Activated naive CD4-positive, alpha-beta T cell treated with anti-CD3 and anti-CD28 coated beads, Interleukin-2, amount 10 ng/mL, durations not matched to agents 5 hours and 36 hours (primary cell): ENCODE data around the gene ZBTB7B. TPM values are rescaled to one million over a fixed set of nuclear protein-coding genes. Genes with fewer than 3 reads are reported as not detected.

Source experiments
- microRNA-seq: library from miRNA; unstranded; fragments of <30 nt; microRNA quantifications from one replicate; pipeline ENCODE4 v1.2.0, GENCODE V29; 2022; ENCODE audit warnings: borderline microRNAs expressed, borderline replicate concordance
- total RNA-seq, 2 experiments: library from RNA; stranded (reverse); gene quantifications; one replicate each; pipeline ENCODE4 v1.2.3, GENCODE V29; 2021

The ZBTB7B gene
- total RNA-seq: 100 to 1,000 TPM; 119 TPM

DNA sequence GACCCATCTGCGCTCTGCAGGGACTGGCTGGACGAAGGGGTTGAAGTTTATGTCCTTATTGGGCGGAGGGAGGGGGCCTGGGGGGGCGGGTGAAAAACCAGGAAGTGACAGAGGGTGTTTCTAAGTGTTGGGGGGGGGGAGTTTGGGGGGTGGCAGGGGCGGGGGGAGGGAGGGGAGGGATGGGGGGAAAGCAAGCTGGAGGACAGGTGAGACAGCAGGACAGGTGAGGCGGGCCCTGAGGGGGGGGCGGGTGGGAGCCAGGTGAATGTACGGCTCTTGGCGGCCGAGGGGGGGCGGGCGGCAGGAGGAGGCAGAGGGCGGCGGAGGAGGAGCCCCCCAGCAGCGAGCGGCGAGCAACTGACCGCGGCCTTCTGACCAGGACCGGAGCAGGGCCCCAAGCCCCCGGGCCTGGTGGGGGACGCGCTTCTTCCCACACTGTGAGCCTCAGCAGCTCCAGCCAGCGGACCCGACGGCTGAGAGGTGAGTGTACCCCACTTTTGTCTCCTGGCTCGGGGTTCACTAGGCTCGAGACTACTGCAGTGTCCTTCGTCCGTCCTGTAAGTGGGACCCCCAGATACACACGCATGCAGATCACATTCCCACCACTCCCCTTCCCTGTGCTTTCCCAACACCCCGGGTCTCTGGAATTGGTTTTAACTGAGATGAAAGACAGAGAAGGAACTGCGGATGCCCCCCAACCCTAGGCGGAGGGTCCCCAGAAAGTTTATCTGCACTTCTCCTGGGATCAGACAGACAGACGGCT lies at the start of gene ZBTB7B:
Gene ZBTB7B (plus strand): TSS at position 339 of the 763 bp plus-strand sequence. CDS start 11,859 bp downstream, outside the sequence.

GRCh38 chr1:154955718-154956543 lies 46.7 kb upstream of the ZBTB7B start, which contains the start of gene PBXIP1:
Gene PBXIP1 (minus strand): TSS chr1:154956099. CDS start chr1:154953721, 2,378 bp downstream.

GRCh38 chr1:154961207-154962155 lies 41.1 kb upstream of the ZBTB7B start, which contains the start of gene PYGO2:
Gene PYGO2 (minus strand): TSS chr1:154961782. CDS start chr1:154961576, 206 bp downstream.

DNA sequence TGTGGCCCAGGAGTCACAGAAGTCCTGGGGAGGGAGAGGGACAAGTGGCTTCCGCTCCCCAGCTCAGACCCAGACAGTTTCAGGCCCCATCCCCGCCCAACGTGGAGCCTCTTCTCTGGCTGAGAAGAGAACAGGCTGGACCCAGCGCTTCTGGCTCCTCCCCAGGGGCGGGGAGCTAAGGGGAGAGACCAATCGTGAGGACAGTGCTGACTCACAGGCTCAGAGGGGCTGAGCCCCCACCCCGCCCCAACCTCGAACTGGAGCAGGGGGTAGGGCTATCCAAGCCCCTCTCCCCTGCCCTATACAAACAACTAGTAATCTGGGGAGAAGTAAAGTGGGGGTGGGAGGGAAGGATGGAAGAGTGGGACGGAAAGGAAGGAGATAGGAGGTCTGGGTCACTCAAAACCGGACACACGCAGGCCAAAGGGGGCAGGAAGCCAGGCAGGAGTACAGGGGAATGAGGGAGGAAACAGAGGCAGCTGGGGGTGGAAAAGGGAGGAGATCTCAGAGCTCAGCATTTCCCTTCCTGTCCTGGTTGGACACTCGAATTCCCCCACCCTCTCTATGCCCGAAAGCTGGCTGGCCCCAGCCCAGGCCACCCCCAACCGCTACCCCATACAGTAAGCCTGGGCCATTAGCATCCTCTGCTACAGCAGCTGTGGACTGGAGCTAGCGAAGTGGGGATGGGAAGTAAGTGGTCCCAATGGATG lies 31.8 kb upstream of the ZBTB7B start, which contains the start of gene SHC1:
Gene SHC1 (minus strand): TSS at position 117 of the 710 bp plus-strand sequence. CDS start 221 bp downstream, outside the sequence.

GRCh38 chr1:154974102-154974807 lies 28.3 kb upstream of the ZBTB7B start, which contains the start of gene CKS1B:
Gene CKS1B (plus strand): TSS chr1:154974681. CDS start chr1:154974746, 65 bp downstream.

DNA sequence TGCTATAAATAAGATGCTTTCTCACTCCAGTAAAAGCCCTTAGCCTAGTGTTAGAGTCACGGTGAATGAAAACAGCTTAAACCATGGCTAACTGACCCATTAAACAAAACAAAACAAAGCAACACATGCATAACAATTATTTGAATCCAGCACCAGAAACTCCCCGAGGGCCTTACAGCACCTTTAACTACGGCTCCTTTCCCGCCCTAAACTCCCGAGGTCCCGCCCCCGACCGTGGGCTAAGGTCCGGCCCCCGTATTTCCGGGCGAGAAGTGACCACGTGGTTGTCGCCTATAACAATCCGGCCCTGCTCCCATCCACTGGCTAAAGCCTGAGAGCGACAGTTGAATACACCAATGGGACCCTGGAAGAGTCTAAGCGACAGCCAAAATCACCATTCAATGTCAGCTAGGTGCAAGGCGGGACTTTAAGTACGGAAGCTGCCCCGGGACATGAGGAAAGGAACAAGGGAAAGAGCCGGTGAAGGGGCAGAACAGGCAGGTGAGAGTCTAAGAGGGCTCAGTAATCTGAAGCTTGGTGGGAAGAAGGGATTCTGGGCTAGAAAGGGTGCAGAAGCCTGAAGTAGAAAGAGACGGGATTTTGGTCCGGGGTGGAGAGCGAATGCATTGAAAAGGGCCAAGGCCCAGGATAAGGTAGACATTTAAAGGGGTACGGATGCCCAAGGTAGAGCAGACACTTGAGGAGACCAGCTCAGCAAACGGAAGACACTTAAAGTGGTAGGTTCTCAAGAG lies 19.5 kb upstream of the ZBTB7B start, which contains the start of gene FLAD1:
Gene FLAD1 (plus strand): TSS at position 448 of the 752 bp plus-strand sequence. CDS start 351 bp downstream, outside the sequence.

DNA sequence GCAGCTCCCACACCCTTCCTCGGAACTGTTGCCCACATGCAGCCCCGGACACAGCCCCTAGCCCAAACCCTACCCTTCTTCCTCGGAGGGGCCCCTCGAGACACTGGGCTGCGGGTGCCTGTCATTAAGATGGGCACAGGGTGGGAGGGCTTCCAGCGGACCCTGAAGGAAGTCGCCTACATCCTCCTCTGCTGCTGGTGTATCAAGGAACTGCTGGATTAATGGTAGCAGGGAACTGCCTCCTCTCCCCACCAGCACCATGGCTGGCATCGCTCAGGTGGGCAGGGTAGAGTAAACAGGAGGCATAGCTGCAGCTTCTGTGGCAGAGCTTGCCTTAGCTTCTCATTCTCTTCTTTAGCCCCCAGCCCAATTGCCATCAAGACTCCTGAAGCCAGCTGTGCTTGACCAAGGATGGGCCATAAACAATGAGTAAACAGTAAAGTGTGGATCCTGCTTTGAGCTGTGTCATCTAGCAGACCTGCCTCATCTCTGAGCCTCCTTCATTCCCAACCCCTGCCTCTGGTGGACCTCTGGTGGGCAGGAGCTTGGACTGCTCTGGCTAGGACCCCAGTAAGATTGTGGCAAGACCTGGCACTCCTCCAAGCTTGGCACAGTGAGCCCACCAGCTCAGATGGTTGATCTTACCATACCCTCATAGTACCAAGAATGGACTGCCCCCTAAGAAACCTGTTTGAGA lies 8.9 kb upstream of the ZBTB7B start, which contains the start of gene LENEP:
Gene LENEP (plus strand): TSS at position 15 of the 697 bp plus-strand sequence. CDS start 22 bp downstream, at position 37.

DNA sequence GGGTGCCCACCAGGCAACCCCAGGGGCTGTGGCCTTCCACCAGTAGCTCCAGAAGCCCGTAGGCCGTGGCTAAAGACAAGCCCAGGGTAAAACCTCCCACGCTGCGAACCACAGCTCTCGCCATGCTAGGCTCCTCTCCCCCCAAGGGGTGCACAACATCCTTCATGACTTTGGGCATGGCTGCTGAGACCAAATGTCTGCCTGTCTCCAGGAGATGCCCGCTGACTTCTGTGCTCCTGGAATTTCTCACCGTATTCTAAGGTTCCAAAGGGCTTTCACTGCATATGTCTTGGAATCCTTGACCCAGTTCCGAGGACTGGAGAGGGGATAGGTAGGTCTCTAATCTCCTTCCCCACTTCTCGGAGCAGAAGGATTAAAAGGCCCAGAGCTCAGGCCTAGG lies 30.9 kb downstream of the ZBTB7B start, which contains the start of the genes DCST1 and DCST2:
Gene DCST1 (plus strand): TSS at position 301 of the 400 bp plus-strand sequence. CDS start 213 bp downstream, outside the sequence.
Gene DCST2 (minus strand): TSS at position 258 of the 400 bp plus-strand sequence. CDS start 80 bp downstream, at position 178.

GRCh38 chr1:155050560-155051341 lies 48.1 kb downstream of the ZBTB7B start, which contains the start of gene ADAM15:
Gene ADAM15 (plus strand): TSS chr1:155051316. CDS start chr1:155051387, 71 bp downstream.

DNA sequence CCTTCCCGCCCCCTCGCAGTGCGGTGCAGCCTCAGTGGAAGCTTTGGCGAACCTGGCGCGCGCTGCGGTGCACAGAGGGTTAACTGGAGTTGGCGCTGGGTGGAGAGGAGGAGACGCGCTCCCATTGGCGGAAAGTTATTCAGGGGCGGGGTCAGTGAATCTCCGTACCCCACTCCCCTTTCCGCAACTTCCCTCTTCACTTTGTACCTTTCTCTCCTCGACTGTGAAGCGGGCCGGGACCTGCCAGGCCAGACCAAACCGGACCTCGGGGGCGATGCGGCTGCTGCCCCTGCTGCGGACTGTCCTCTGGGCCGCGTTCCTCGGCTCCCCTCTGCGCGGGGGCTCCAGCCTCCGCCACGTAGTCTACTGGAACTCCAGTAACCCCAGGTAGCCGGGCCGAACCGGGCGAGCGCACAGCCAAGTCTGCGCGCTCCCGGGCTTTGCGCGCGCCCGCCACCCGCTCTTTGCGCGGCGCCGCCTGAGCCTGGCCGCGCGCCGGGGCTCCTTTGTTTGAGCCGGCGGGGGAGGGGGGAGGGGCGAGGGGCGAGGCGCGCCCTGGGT lies 61.0 kb downstream of the ZBTB7B start, which contains the start of gene EFNA4:
Gene EFNA4 (plus strand): TSS at position 191 of the 561 bp plus-strand sequence. CDS start 84 bp downstream, at position 275.

Small RNA genes lying within 50 kb of the gene (microRNA-seq; reads per million reads assigned to microRNA genes)
- gene MIR4258: not detected

Other genes with a start within 250 kb of the ZBTB7B start
- under 1 TPM; 0.02 to 0.03 TPM for gene KCNN3, start 132.5 kb upstream of the ZBTB7B start, total RNA-seq
- gene PMVK, start 66.1 kb upstream of the ZBTB7B start, total RNA-seq: 10 to 100 TPM; 29.6 to 33.1 TPM
- 100 to 1,000 TPM; 101 to 102 TPM for gene PBXIP1, start 46.7 kb upstream of the ZBTB7B start, total RNA-seq
- 10 to 100 TPM; 42.7 to 43.0 TPM for gene PYGO2, start 41.0 kb upstream of the ZBTB7B start, total RNA-seq
- gene SHC1, start 32.1 kb upstream of the ZBTB7B start, total RNA-seq: 10 to 100 TPM; 66.7 to 72.8 TPM
- gene CKS1B, start 28.1 kb upstream of the ZBTB7B start, total RNA-seq: 100 to 1,000 TPM; 104 to 118 TPM
- 10 to 100 TPM; 34.2 to 38.9 TPM for gene FLAD1, start 19.5 kb upstream of the ZBTB7B start, total RNA-seq
- 1 to 10 TPM in 1 of 2 experiments, under 1 TPM in 1; 0.63 to 1.2 TPM for gene LENEP, start 9.2 kb upstream of the ZBTB7B start, total RNA-seq
- gene DCST2, start 31.0 kb downstream of the ZBTB7B start, total RNA-seq: 1 to 10 TPM in 1 of 2 experiments, under 1 TPM in 1; 0.79 to 1.2 TPM
- not detected for gene DCST1, start 31.0 kb downstream of the ZBTB7B start, total RNA-seq
- 10 to 100 TPM; 50.6 to 50.7 TPM for gene ADAM15, start 48.5 kb downstream of the ZBTB7B start, total RNA-seq
- 1 to 10 TPM; 9.0 to 9.6 TPM for gene EFNA4, start 60.9 kb downstream of the ZBTB7B start, total RNA-seq
- 1 to 10 TPM; 4.1 to 4.2 TPM for gene EFNA3, start 76.0 kb downstream of the ZBTB7B start, total RNA-seq
- under 1 TPM; 0.25 to 0.26 TPM for gene EFNA1, start 125.1 kb downstream of the ZBTB7B start, total RNA-seq
- gene SLC50A1, start 133.1 kb downstream of the ZBTB7B start, total RNA-seq: 10 to 100 TPM; 44.1 to 49.0 TPM
- 10 to 100 TPM; 60.3 to 66.8 TPM for gene DPM3, start 137.7 kb downstream of the ZBTB7B start, total RNA-seq
- gene KRTCAP2, start 170.5 kb downstream of the ZBTB7B start, total RNA-seq: 100 to 1,000 TPM; 173 to 190 TPM
- gene TRIM46, start 171.0 kb downstream of the ZBTB7B start, total RNA-seq: 10 to 100 TPM; 16.4 to 19.1 TPM
- 10 to 100 TPM; 28.2 to 31.5 TPM for gene THBS3, start 205.1 kb downstream of the ZBTB7B start, total RNA-seq
- 10 to 100 TPM; 30.3 to 30.6 TPM for gene MTX1, start 205.9 kb downstream of the ZBTB7B start, total RNA-seq